Heart right ventricle (tissue), 16 donors: ENCODE results near the gene GSTA3. TPM values are rescaled to one million over a fixed set of nuclear protein-coding genes. Genes with fewer than 3 reads are reported as not detected.

Experiments
- ATAC-seq, 8 donors: fragments of 200-7000 bp; cut with Tn5 transposase; one replicate each; pipeline ENCODE4 v1.9.1; 2020; ENCODE audit warnings: mild to moderate bottlenecking in 8 of 8, moderate library complexity in 8 of 8, moderate number of reproducible peaks in 1 of 8
- DNase-seq, 2 donors: peaks; one replicate each; pipeline ENCODE4 v3.0.0-alpha.2; 2020
- H3K27ac ChIP-seq, 10 donors: fragments of 200-600 bp; sonication (generic) in 2 of 10; one replicate each; pipeline versions ENCODE4 v1.5.0 to v1.8.0; 2020 to 2022; ENCODE audit warnings: mild to moderate bottlenecking in 3 of 10
- H3K27me3 ChIP-seq, 7 donors: fragments of 200-600 bp; one replicate each; pipeline ENCODE4 v1.8.0; 2021 to 2022; ENCODE audit warnings: mild to moderate bottlenecking in 2 of 7
- H3K36me3 ChIP-seq, 9 donors: fragments of 200-600 bp; sonication (generic) in 1 of 9; one replicate each; pipeline versions ENCODE4 v1.5.0 to v1.8.0; 2020 to 2022; ENCODE audit warnings: mild to moderate bottlenecking in 2 of 9
- H3K4me1 ChIP-seq, 9 donors: fragments of 200-600 bp; sonication (generic) in 1 of 9; one replicate each; pipeline versions ENCODE4 v1.5.0 to v1.8.0; 2020 to 2022; ENCODE audit warnings: mild to moderate bottlenecking in 4 of 9
- H3K4me3 ChIP-seq, 10 donors: fragments of 200-600 bp; sonication (generic) in 2 of 10; one replicate each; pipeline versions ENCODE4 v1.5.0 to v1.8.0; 2020 to 2022; ENCODE audit warnings: mild to moderate bottlenecking in 7 of 10, moderate library complexity in 2 of 10
- H3K9me3 ChIP-seq, 11 donors: fragments of 200-600 bp in 10 of 11; sonication (generic) in 2 of 11; one replicate each; pipeline versions ENCODE4 v1.5.0 to v1.8.0; 2013 to 2022; ENCODE audit warnings: mild to moderate bottlenecking in 2 of 11, control low read depth in 1 of 11, moderate library complexity in 1 of 11
- CTCF ChIP-seq, 9 donors: fragments of 200-600 bp; sonication (generic) in 2 of 9; IDR thresholded peaks; one replicate each; pipeline versions ENCODE4 v1.5.0 to v1.8.0; 2021 to 2022; ENCODE audit warnings: antibody characterized with exemption in 9 of 9, mild to moderate bottlenecking in 5 of 9, moderate library complexity in 1 of 9
- WGBS, 2 donors: extraction: QIAGEN DNeasy Blood & Tissue Kit; methylation state at CpG; one replicate each; pipeline ENCODE4 v1.1.7; 2013; ENCODE audit warnings: inconsistent platforms in 1 of 2; 5-methylcytosine and 5-hydroxymethylcytosine counted together
- intact Hi-C, 10 donors: fragments of 100-400 bp; cut with DNase I; formaldehyde crosslinking; loops; one replicate each; pipeline versions ENCODE4 v1.11.1 to v1.14.2; 2022
- polyA plus RNA-seq, 2 donors: library from polyadenylated mRNA; stranded (reverse); fragments of 200-250 nt; gene quantifications; one replicate each; pipeline ENCODE4 v1.2.3, GENCODE V29; 2013
- total RNA-seq, 10 donors: library from RNA; stranded (reverse); fragmentation: NEBNext Ultra II Directional in 3 of 10; extraction: Animal tissue kit (Norgen Biotek cat#: 25700) in 3 of 10; gene quantifications; one replicate each; pipeline versions ENCODE4 v1.2.1 to v1.2.4, GENCODE V29; 2021 to 2023
- donor health status: Arrhythmogenic right ventricular cardiomyopathy.
- donor health status: ischemic (EF 13 %, LVEDD 7.1; RV severe dilation, severe dysfunction).
- donor health status: healthy with polysubstance abuse.
- donor health status: DM: no; HTN: yes; CAD: no.
- donor health status: DM: no; HTN: no; CAD: no.
- donor health status: ischemic (EF 25% LVEDD 6.9; RV normal size, moderate dysfunction).
- donor health status: ischemic (EF 25% LVEDD 5.7; RV mildly dilated, moderate dysfunction).
- donor health status: healthy.
- donor health status: DM: yes; HTN: yes; CAD: no.
- donor health status: Ischemic cardiomyopathy.
- donor health status: ischemic (EF 35%, LVEDD 5.7; RV mildly dilated, moderate dysfunction).
- donor health status: nonischemic (EF 11% LVEDD 7.7; RV severe dilation, severe dysfunction).
- donor health status: DM: yes; HTN: yes; CAD: no.
- donor health status: PGD.
- donor health status: ischemic (EF 29% LVEDD 5.4; RV normal size, mild dysfunction).
- donor health status: nonischemic (EF 23%, LVEDD 6.1; RV moderate dilation, normal function).

GSTA3 gene
- total and polyA plus RNA-seq, 12 donors = not detected

DNA sequence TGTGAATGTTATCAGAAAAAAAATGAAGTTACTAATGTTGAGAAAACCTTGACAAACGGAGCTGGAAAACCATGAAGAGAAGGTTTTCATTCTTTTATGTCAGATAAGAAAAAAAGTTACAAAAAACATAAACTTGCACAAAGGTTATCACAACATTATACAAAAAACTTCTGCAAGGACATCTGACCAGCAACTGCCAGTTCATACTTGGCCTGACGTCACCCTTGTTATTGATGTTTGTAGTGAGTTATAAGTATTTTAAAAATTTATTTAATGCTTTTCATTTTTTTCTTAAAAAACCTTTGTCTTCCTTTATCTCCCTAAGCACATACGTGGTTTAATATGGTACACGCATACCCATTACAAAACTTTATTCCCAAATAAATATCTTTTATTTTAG is 16.3 kb downstream of the GSTA3 start:
- no peak for ATAC-seq
- Histone ChIP-seq H3K36me3 (no peaks in the 10 kb centered on the region), H3K9me3 (peaks cover 0 to 8% (median 0%) of the 10 kb centered on the region in 11 donors), H3K27me3 (peaks cover 0 to 3% (median 0%) of the 10 kb centered on the region in 7 donors), H3K4me3 (no peak overlapping the region), H3K27ac (no peak overlapping the region), H3K4me1 (no peaks in the 10 kb centered on the region)
- intact Hi-C loops = no loop called here
- 68 to 70% methylated on average over 4 of the region's 4 CpGs for WGBS, 2 donors
- no peak for TF ChIP-seq CTCF (IDR thresholded peaks at IDR 0.05)
- no peak for DNase-seq

DNA sequence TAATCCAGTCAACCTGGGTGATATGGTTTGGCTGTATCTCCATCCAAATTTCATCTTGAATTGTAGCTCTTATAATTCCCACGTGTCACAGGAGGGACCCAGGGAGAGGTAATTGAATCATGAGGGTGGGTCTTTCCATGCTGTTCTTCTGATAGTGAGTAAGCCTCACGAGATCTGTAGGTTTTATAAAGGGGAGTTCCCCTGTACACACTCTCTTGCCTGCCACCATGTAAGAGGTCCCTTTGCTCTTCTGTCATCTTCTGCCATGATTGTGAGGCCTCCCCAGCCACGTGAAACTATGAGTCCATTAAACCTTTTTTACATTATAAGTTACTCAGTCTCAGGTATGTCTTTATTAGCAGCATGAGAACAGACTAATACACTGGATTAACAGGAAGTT is 19.5 kb downstream of the GSTA3 start:
- Histone ChIP-seq H3K9me3 (no peaks in the 10 kb centered on the region), H3K27me3 (no peaks in the 10 kb centered on the region), H3K27ac (no peak overlapping the region), H3K4me3 (no peak overlapping the region), H3K4me1 (no peaks in the 10 kb centered on the region), H3K36me3 (no peaks in the 10 kb centered on the region)
- ATAC-seq = no peak
- TF ChIP-seq CTCF (IDR thresholded peaks at IDR 0.05) = no peak
- DNase-seq = no peak
- intact Hi-C loops = no loop called here
- WGBS, 2 donors = 68 to 72% methylated on average over 3 of the region's 3 CpGs

DNA sequence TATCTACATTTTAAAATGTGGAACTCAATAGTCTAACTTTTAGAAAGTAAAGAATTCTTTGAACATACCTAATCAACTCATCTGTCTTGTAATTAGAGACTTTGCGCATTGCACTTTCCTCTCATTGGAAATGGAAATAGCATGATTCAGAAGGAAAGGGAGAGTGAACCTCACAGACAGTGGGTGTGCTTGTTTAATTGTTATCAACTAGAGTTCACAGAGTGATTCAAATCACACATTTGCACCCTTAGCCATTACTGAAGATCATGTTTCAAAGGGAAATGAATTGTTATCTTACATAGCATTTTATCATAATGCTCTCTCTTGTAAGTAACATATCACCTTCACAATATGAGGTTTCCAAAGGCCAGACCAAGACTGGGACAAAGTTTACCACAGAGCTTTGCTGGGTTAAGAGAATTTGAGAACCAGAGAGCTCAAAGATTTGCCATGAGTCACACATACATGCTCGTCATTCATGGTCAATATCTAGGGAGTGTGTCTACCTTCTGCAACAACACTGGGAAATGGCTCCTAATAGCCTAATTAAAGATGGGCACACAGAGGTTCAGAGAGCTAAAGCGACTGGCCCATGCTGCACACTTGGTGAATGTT is 21.5 kb downstream of the GSTA3 start:
- ATAC-seq (no peak), DNase-seq (no peak)
- no peaks in the 10 kb centered on the region for H3K36me3 ChIP-seq
- TF ChIP-seq CTCF (IDR thresholded peaks at IDR 0.05) = no peak
- H3K4me3 ChIP-seq = no peak overlapping the region
- intact Hi-C loops = loop anchor here in 1 of 10 donors (10.0 kb wide), 1 partner anchor 107 kb away; the partner anchor contains the start of gene GSTA4
- H3K4me1 ChIP-seq = no peaks in the 10 kb centered on the region
- no peaks in the 10 kb centered on the region for H3K27me3 ChIP-seq
- no peaks in the 10 kb centered on the region for H3K9me3 ChIP-seq
- H3K27ac ChIP-seq = no peak overlapping the region
- 79 to 80% methylated on average over 3 of the region's 3 CpGs for WGBS, 2 donors

DNA sequence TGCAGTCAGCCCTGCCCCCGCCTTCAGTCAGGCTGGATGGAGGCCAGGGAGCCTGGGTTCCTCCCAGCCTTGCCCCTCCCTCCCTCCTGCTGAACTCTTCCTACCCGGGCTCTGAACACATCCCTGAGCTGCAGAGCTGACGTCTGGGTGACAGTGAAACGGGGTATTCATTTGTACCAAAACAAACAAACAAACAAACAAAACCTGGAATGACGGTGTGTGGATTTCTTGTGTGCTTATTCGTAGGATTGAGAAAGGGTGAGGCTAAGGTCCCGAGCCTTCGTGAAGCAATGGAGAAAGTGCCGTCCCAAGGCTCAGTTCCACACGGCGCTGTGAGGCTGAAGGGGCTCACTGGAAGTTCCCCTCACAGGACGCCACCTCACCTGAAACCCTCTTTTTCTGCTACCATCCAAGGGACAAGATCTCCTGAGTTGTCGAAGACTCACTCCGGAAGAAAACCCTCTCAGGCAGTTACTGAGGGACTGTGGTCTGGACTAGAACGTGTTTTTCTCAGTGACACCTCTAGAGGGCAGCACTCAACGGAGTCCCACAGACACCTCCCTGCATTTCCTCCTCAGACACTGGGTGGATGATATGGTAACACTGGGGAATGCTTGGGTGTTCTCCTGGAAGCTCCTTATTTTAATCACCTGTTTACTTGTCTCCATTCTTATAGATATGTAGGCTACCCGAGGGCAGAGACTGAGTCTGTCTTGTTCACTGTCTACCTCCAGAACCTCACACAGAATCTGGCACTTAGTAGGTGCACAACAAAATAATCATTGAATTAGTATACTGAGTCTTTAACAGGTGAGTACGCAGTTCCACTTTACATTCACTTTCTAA is 27.3 kb downstream of the GSTA3 start:
- peak; percentile 87 to 99 (median 96) for ATAC-seq
- WGBS, 2 donors = 12 to 16% methylated on average over 18 of the region's 18 CpGs
- H3K4me3 ChIP-seq = peak overlapping the region; percentile 19 to 63 (median 55)
- TF ChIP-seq CTCF (IDR thresholded peaks at IDR 0.05) = peak; percentile 55 to 89 (median 85)
- intact Hi-C loops = loop anchor here in 2 of 10 donors (5.0 to 10.0 kb wide), 2 partner anchors 113 to 115 kb away; partner anchors contain the start of gene GSTA4 (in 2 of the 2)
- peak; percentile 37 to 62 for DNase-seq
- peaks cover 0 to 8% (median 0%) of the 10 kb centered on the region in 9 donors for H3K4me1 ChIP-seq
- H3K27me3 ChIP-seq = no peaks in the 10 kb centered on the region
- peak overlapping the region in 1 of 10 donors; percentile 15 for H3K27ac ChIP-seq
- no peaks in the 10 kb centered on the region for H3K36me3 ChIP-seq
- no peaks in the 10 kb centered on the region for H3K9me3 ChIP-seq
